Neural progenitor cell (in vitro differentiated cells): ENCODE data around the gene EMC7. TPM values are rescaled to one million over a fixed set of nuclear protein-coding genes. Genes with fewer than 3 reads are reported as not detected.
"Not testable (repeated sequence)": the region's sequence is repeated elsewhere in the genome, so short reads cannot be mapped to it uniquely, and the experiment has no call there.

Experiments used
- DNase-seq: peaks from one replicate; pipeline ENCODE4 v3.0.0-alpha.2; 2016; ENCODE audit warnings: low spot score
- H2AFZ ChIP-seq: fragments of 200-600 bp; sonication (generic); replicated peaks from 2 replicates; pipeline ENCODE4 v1.6.1; 2016; ENCODE audit warnings: antibody characterized with exemption
- H3F3A ChIP-seq: fragments of 200-600 bp; sonication (generic); 2 replicates; pipeline ENCODE4 v1.6.1; 2016; ENCODE audit warnings: antibody characterized with exemption, low read depth
- H3K27ac ChIP-seq: fragments of 200-600 bp; sonication (generic); 2 replicates; pipeline ENCODE4 v1.5.1; 2016; ENCODE audit warnings: mild to moderate bottlenecking
- H3K27me3 ChIP-seq: fragments of 200-600 bp; sonication (generic); 2 replicates; pipeline ENCODE4 v1.6.1; 2016; ENCODE audit warnings: mild to moderate bottlenecking, moderate library complexity
- H3K36me3 ChIP-seq: fragments of 200-600 bp; sonication (generic); 2 replicates; pipeline ENCODE4 v1.5.1; 2016
- H3K4me1 ChIP-seq: fragments of 200-600 bp; sonication (generic); 2 replicates; pipeline ENCODE4 v1.6.1; 2016; ENCODE audit warnings: mixed run types
- H3K4me2 ChIP-seq: fragments of 200-600 bp; sonication (generic); 2 replicates; pipeline ENCODE4 v1.6.1; 2016
- H3K4me3 ChIP-seq: fragments of 200-600 bp; sonication (generic); 2 replicates; pipeline ENCODE4 v1.5.1; 2016
- H3K79me2 ChIP-seq: fragments of 200-600 bp; sonication (generic); 2 replicates; pipeline ENCODE4 v1.6.1; 2016; ENCODE audit warnings: low read depth
- H3K9ac ChIP-seq: fragments of 200-600 bp; sonication (generic); 2 replicates; pipeline ENCODE4 v1.6.1; 2016
- H3K9me3 ChIP-seq: fragments of 200-600 bp; sonication (generic); 2 replicates; pipeline ENCODE4 v1.5.1; 2016; ENCODE audit warnings: low read depth
- H4K20me1 ChIP-seq: fragments of 200-600 bp; sonication (generic); 2 replicates; pipeline ENCODE4 v1.6.1; 2016; ENCODE audit warnings: low read depth
- H3K27ac Mint-ChIP-seq: 3 replicates; pipeline ENCODE4 v1.8.0; 2021; ENCODE audit warnings: mixed read lengths
- H3K27me3 Mint-ChIP-seq: 2 replicates; pipeline ENCODE4 v1.8.0; 2022; ENCODE audit warnings: low read depth, mild to moderate bottlenecking, inconsistent platforms, moderate library complexity, mixed read lengths; ENCODE audit not compliant: insufficient read depth
- H3K36me3 Mint-ChIP-seq: 3 replicates; pipeline ENCODE4 v1.8.0; 2021; ENCODE audit warnings: mixed read lengths
- H3K4me1 Mint-ChIP-seq: 3 replicates; pipeline ENCODE4 v1.8.0; 2021; ENCODE audit warnings: mixed read lengths
- H3K4me3 Mint-ChIP-seq: 3 replicates; pipeline ENCODE4 v1.8.0; 2021; ENCODE audit warnings: mild to moderate bottlenecking, moderate library complexity, mixed read lengths
- H3K9me3 Mint-ChIP-seq: 3 replicates; pipeline ENCODE4 v1.8.0; 2020; ENCODE audit warnings: mixed read lengths
- CTCF ChIP-seq: fragments of 200-600 bp; sonication (generic); IDR thresholded peaks from 2 replicates; pipeline ENCODE4 v1.5.1; 2017; ENCODE audit warnings: antibody characterized with exemption, mild to moderate bottlenecking
- EZH2 ChIP-seq: fragments of 200-600 bp; sonication (generic); IDR thresholded peaks from 2 replicates; pipeline ENCODE4 v1.6.1; 2017; ENCODE audit warnings: antibody characterized with exemption, mild to moderate bottlenecking, moderate library complexity
- EZH2phosphoT487 ChIP-seq: fragments of 200-600 bp; sonication (generic); IDR thresholded peaks from 2 replicates; pipeline ENCODE4 v1.6.1; 2017; ENCODE audit warnings: antibody characterized with exemption
- total RNA-seq: library from RNA; depleted of rRNA; stranded (reverse); fragments of >200 nt; gene quantifications from 2 replicates; pipeline ENCODE4 v1.2.3, GENCODE V29; 2015; ENCODE audit warnings: low replicate concordance

Gene EMC7
- total RNA-seq, 1 donor from 2014 or later: 25.6 TPM

- Mint-ChIP-seq H3K4me1 (no peaks in the 10 kb centered on the region), H3K27me3 (peaks cover 3% of the 10 kb centered on the region), H3K4me3 (no peak overlapping the region), H3K36me3 (peaks cover under 1% of the 10 kb centered on the region), H3K27ac (no peak overlapping the region), H3K9me3 (peaks cover 21% of the 10 kb centered on the region)
- Histone ChIP-seq H3K4me2 (no peak overlapping the region), H4K20me1 (no peaks in the 10 kb centered on the region), H3K79me2 (no peaks in the 10 kb centered on the region), H3K27me3 (no peaks in the 10 kb centered on the region), H3F3A (no peaks in the 10 kb centered on the region), H3K4me3 (no peak overlapping the region), H3K9ac (no peak overlapping the region), H3K4me1 (no peaks in the 10 kb centered on the region), H3K36me3 (no peaks in the 10 kb centered on the region), H3K9me3 (peaks cover 5% of the 10 kb centered on the region), H2AFZ (no peak overlapping the region), H3K27ac (no peak overlapping the region)
- DNase-seq: no peak
- TF ChIP-seq EZH2: no peak
- TF ChIP-seq EZH2phosphoT487: no peak
Observed at GRCh38 chr15:34055868-34056595, 45.6 kb downstream of the EMC7 start.

DNA sequence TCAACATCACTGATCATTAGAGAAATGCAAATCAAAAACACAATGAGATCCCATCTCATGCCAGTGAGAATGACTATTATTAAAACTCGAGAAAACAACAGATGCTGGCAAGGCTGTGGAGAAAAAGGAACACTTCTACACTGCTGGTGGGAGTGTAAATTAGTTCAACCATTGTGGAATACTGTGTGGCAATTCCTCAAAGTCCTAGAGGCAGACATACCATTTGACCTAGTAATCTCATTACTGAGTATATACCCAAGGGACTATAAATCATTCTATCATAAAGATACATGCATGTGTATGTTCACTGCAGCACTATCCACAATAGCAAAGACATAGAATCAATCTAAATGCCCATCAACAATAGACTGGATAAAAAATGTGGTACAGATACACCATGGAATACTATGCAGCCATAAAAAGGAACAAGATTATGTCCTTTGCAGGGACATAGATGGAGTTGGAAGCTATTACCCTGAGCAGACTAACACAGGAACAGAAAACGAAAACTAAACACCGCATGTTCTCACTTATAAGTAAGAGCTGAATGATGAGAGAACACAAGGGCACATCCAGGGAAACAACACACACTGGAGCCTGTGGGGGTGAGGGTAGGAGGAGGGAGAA is 47.5 kb downstream of the EMC7 start:
- Histone ChIP-seq H3K36me3 (no peaks in the 10 kb centered on the region), H2AFZ (no peak overlapping the region), H3K4me3 (no peak overlapping the region), H3K27me3 (no peaks in the 10 kb centered on the region), H3K9me3 (peaks cover 6% of the 10 kb centered on the region), H3K79me2 (no peaks in the 10 kb centered on the region), H3K4me1 (no peaks in the 10 kb centered on the region), H3K9ac (no peak overlapping the region), H3K4me2 (no peak overlapping the region), H4K20me1 (no peaks in the 10 kb centered on the region), H3K27ac (no peak overlapping the region), H3F3A (no peaks in the 10 kb centered on the region)
- peaks cover 32% of the 10 kb centered on the region for H3K9me3 Mint-ChIP-seq
- H3K4me1 Mint-ChIP-seq: no peaks in the 10 kb centered on the region
- peaks cover 4% of the 10 kb centered on the region for H3K36me3 Mint-ChIP-seq
- no peak overlapping the region for H3K4me3 Mint-ChIP-seq
- H3K27ac Mint-ChIP-seq: no peak overlapping the region
- peaks cover 3% of the 10 kb centered on the region for H3K27me3 Mint-ChIP-seq
- no peak for DNase-seq
- TF ChIP-seq EZH2phosphoT487 (no peak), CTCF (no peak), EZH2 (no peak)

DNA sequence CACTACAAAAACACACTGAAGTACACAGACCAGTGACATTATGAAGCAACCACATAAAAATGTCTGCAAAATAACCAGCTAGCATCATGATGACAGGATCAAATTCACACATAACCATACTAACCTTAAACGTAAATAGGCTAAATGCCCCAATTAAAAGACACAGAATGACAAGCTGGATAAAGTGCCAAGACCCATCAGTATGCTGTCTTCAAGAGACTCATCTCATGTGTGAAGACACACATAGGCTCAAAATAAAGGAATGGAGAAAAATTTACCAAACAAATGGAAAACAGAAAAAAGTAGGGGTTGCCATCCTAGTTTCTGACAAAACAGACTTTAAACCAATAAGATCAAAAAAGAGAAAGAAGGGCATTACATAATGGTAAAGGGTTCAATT is 51.3 kb downstream of the EMC7 start:
- not testable (repeated sequence) for H3K27me3 Mint-ChIP-seq, H3K4me3 ChIP-seq, H4K20me1 ChIP-seq, H3K4me1 Mint-ChIP-seq, H3K4me1 ChIP-seq, H3K36me3 Mint-ChIP-seq, H2AFZ ChIP-seq, H3K79me2 ChIP-seq, H3K27ac Mint-ChIP-seq, H3F3A ChIP-seq, H3K4me2 ChIP-seq, H3K27me3 ChIP-seq, DNase-seq, H3K36me3 ChIP-seq, H3K9me3 ChIP-seq, H3K9ac ChIP-seq, H3K27ac ChIP-seq, H3K4me3 Mint-ChIP-seq
- peaks cover 37% of the 10 kb centered on the region for H3K9me3 Mint-ChIP-seq

DNA sequence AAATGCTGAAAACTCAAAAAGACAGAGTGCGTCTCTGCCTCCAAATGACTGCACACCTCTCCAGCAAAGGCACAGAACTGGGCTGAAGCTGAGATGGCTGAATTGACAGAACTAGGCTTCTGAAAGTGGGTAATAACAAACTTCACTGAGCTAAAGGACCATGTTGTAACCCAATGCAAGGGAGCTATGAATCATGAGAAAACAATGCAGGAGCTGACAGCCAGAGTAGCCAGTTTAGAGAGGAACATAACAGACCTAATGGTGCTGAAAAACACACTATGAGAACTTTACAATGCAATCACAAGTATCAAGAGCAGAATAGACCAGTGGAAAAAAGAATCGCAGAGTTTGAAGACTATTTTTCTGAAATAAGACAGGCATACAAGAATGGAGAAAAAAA is 52.5 kb downstream of the EMC7 start:
- H3K4me3 Mint-ChIP-seq: no peak overlapping the region
- Histone ChIP-seq H3K4me1 (no peaks in the 10 kb centered on the region), H3K9ac (no peak overlapping the region), H3K27ac (no peak overlapping the region), H4K20me1 (no peaks in the 10 kb centered on the region), H3K4me2 (no peak overlapping the region), H3K27me3 (no peaks in the 10 kb centered on the region), H3K36me3 (no peaks in the 10 kb centered on the region), H3K9me3 (peaks cover 6% of the 10 kb centered on the region), H3K4me3 (no peak overlapping the region), H3K79me2 (no peaks in the 10 kb centered on the region), H2AFZ (no peak overlapping the region), H3F3A (no peaks in the 10 kb centered on the region)
- no peaks in the 10 kb centered on the region for H3K4me1 Mint-ChIP-seq
- peaks cover 34% of the 10 kb centered on the region for H3K9me3 Mint-ChIP-seq
- TF ChIP-seq CTCF (no peak), EZH2phosphoT487 (no peak), EZH2 (no peak)
- H3K27ac Mint-ChIP-seq: no peak overlapping the region
- H3K27me3 Mint-ChIP-seq: peaks cover 3% of the 10 kb centered on the region
- H3K36me3 Mint-ChIP-seq: peaks cover 4% of the 10 kb centered on the region
- DNase-seq: no peak
